ENCODE data around the gene ZNF423.

The ZNF423 gene

GRCh38 chr16:49780433-49780832 is 75.5 kb downstream of the ZNF423 start:
- DNase-seq, result no peak

GRCh38 chr16:49779979-49780378 is 75.9 kb downstream of the ZNF423 start:
- no peak for DNase-seq

GRCh38 chr16:49778202-49778930 is 77.5 kb downstream of the ZNF423 start:
- no peak for DNase-seq

GRCh38 chr16:49776734-49777133 is 79.2 kb downstream of the ZNF423 start:
- DNase-seq, result no peak

- no peak for DNase-seq
Measured at GRCh38 chr16:49776085-49776595, 79.8 kb downstream of the ZNF423 start.

- DNase-seq, result no peak
Measured at GRCh38 chr16:49775581-49775980, 80.3 kb downstream of the ZNF423 start.

GRCh38 chr16:49775018-49775417 is 80.9 kb downstream of the ZNF423 start:
- no peak for DNase-seq

GRCh38 chr16:49773534-49774475 is 82.1 kb downstream of the ZNF423 start:
- peak; percentile 5 for DNase-seq

- no peak for DNase-seq
Measured at GRCh38 chr16:49767998-49768397, 87.9 kb downstream of the ZNF423 start.

- DNase-seq, result no peak
Measured at GRCh38 chr16:49767414-49767813, 88.5 kb downstream of the ZNF423 start.

GRCh38 chr16:49766225-49766624 is 89.7 kb downstream of the ZNF423 start:
- no peak for DNase-seq

GRCh38 chr16:49763826-49764225 is 92.1 kb downstream of the ZNF423 start:
- DNase-seq, result no peak

GRCh38 chr16:49760815-49761214 is 95.1 kb downstream of the ZNF423 start:
- DNase-seq, result no peak

- peak; percentile 72 for DNase-seq
Measured at GRCh38 chr16:49757559-49758069, 98.3 kb downstream of the ZNF423 start.

- DNase-seq, result no peak
Measured at GRCh38 chr16:49756775-49757558, 98.9 kb downstream of the ZNF423 start.

GRCh38 chr16:49755716-49756505 is 100.0 kb downstream of the ZNF423 start:
- no peak for DNase-seq

- peak; percentile 75 for DNase-seq
Measured at GRCh38 chr16:49755313-49755620, 100.6 kb downstream of the ZNF423 start.

- DNase-seq, result peak; percentile 76
Measured at GRCh38 chr16:49754495-49755312, 101.2 kb downstream of the ZNF423 start.

- DNase-seq, result peak; percentile 29
Measured at GRCh38 chr16:49750341-49751000, 105.4 kb downstream of the ZNF423 start.

- DNase-seq, result peak; percentile 8
Measured at GRCh38 chr16:49749816-49750215, 106.1 kb downstream of the ZNF423 start.

- DNase-seq, result peak; percentile 90
Measured at GRCh38 chr16:49748322-49748721, 107.6 kb downstream of the ZNF423 start.
